ENCODE data around the gene ALDH16A1. TPM values are rescaled to one million over a fixed set of nuclear protein-coding genes. Genes with fewer than 3 reads are reported as not detected.
"Not testable (repeated sequence)": the region's sequence is repeated elsewhere in the genome, so short reads cannot be mapped to it uniquely, and the experiment has no call there.

The ALDH16A1 gene
- total RNA-seq, 8 experiments from 2014 or later, result 3.6 to 26.2 (median 10.8) TPM

DNA sequence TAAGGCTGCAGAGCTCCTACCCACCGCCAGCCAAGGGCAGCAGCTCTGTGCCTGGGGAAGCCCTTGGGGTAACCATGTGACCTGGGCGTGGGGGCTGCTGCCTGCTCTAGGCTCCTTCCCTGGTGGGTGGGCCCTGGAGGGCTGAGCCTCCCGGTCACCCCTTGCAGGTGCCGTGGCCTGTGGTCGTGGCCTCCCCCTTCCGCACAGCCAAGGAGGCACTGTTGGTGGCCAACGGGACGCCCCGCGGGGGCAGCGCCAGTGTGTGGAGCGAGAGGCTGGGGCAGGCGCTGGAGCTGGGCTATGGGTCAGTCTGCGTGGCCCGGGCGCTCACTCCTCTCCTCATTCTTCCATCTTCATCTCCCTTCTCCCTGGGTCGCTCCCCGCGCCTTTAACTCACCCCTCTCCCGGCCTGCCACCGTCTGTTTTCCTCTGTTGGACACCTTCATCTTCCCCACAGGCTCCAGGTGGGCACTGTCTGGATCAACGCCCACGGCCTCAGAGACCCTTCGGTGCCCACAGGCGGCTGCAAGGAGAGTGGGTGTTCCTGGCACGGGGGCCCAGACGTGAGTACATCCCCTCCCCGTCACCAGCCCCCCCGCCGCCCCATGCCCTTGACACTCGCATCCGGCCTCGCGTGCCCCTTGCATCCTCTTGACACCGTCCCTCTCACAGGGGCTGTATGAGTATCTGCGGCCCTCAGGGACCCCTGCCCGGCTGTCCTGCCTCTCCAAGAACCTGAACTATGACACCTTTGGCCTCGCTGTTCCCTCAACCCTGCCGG, 11.1 kb downstream of the ALDH16A1 start:
- WGBS, 10 experiments, result 60 to 93% methylated on average over 1 to 3 of the region's 39 CpGs; no CpG with 5 or more reads in 8 of the 10 experiments
- no peak overlapping the region for H3K27ac ChIP-seq
- no peak overlapping the region for H3K4me3 ChIP-seq
- peak in 4 of 8 experiments; percentile 6 to 22 (median 15) for ATAC-seq (replicated peaks in 6 of 8)
- no peaks in the 10 kb centered on the region for H3K4me1 ChIP-seq (replicated peaks in 1 of 2)
- in situ Hi-C loops (cut with MboI; ENCODE audit: low pct_unique_long_range_greater_than_20kb in 2 of 9, low sequenced_read_pairs in 9 of 9, unreplicated experiment in 9 of 9), result no loop called here

DNA sequence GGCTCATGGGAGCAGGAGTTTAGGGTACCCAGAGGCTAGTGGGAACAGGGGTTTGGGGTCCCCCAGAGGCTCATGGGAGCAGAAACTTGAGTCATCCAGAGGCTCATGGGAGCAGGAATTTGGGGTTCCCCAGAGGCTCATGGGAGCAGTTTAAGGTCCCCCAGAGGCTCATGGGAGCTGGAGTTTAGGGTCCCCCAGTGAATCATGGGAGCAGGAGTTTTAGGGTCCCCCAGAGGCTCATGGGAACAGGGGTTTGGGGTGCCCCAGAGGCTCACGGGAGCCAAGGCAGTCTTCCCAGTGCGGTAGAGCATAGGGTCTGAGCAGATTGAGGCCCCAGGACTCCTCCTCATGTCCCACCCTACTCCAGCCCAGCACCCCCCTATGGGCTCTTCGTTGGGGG, 12.3 kb downstream of the ALDH16A1 start:
- peak in 2 of 8 experiments; percentile 6 for ATAC-seq (replicated peaks in 6 of 8)
- H3K4me1 ChIP-seq (replicated peaks in 1 of 2), result no peaks in the 10 kb centered on the region
- H3K27ac ChIP-seq, result no peak overlapping the region
- WGBS, 10 experiments, result 82 to 100% (median 100%) methylated on average over 1 to 2 of the region's 3 CpGs; no CpG with 5 or more reads in 5 of the 10 experiments
- no peak overlapping the region for H3K4me3 ChIP-seq
- in situ Hi-C loops (cut with MboI; ENCODE audit: low pct_unique_long_range_greater_than_20kb in 2 of 9, low sequenced_read_pairs in 9 of 9, unreplicated experiment in 9 of 9), result no loop called here

DNA sequence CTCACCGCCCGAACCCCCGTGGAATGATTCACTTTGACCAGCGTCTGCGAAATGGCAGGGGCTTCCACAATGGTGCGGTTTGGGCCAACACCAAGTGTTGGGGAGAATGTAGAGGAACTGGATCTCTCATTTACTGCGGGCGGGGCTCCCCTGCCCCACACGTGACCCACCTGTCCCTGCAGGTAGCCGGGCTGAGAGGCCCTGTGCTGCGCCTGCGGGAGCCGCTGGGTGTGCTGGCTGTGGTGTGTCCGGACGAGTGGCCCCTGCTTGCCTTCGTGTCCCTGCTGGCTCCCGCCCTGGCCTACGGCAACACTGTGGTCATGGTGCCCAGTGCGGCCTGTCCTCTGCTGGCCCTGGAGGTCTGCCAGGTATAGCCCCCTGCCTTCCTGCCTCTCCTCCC, 15.2 kb downstream of the ALDH16A1 start:
- peak in 2 of 8 experiments; percentile 3 to 5 for ATAC-seq (replicated peaks in 6 of 8)
- no peak overlapping the region for H3K27ac ChIP-seq

DNA sequence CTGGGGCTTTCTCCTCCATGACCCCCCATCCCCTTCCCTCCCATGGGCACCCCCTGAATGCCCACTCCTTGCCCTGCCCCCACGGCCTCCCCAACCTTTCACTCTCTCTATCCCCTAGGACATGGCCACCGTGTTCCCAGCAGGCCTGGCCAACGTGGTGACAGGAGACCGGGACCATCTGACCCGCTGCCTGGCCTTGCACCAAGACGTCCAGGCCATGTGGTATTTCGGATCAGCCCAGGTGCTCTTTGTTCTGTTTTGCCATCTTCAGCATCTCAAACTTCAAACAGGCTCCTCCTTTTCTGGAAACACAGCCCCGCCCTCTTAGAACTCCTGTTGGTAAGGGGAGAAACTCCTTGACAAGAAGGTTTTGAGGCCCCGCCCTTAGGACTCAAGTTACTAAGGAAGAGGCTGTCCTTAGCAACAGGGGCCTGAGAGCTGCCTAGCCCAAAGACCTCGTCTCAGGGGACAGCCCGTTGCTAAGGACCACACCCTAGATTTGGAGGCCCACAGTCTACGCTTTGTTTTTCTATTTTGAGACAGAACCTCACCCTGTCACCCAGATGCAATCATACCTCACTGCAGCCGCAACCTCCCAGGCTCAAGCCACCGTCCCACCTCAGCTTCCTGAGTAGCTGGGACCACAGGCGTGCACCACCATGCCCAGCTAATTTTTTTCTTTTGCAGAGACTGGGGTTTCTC, 15.9 kb downstream of the ALDH16A1 start:
- Histone ChIP-seq H3K27ac (no peak overlapping the region), H3K4me3 (no peak overlapping the region), H3K4me1 (replicated peaks in 1 of 2) (no peaks in the 10 kb centered on the region)
- in situ Hi-C loops (cut with MboI; ENCODE audit: low pct_unique_long_range_greater_than_20kb in 2 of 9, low sequenced_read_pairs in 9 of 9, unreplicated experiment in 9 of 9), result no loop called here
- WGBS, 10 experiments, result 3 to 100% (median 75%) methylated on average over 2 to 7 of the region's 15 CpGs; no CpG with 5 or more reads in 3 of the 10 experiments
- ATAC-seq (replicated peaks in 6 of 8), result peak in 7 of 8 experiments; percentile 10 to 95 (median 28)

More for the DNA sequence above, 15.2 kb downstream of the ALDH16A1 start:
- in situ Hi-C loops (cut with MboI; ENCODE audit: low pct_unique_long_range_greater_than_20kb in 2 of 9, low sequenced_read_pairs in 9 of 9, unreplicated experiment in 9 of 9), result no loop called here
- 74 to 100% (median 84%) methylated on average over 1 to 3 of the region's 19 CpGs; no CpG with 5 or more reads in 6 of the 10 experiments for whole genome bisulfite sequencing, 10 experiments
- H3K4me3 ChIP-seq, result no peak overlapping the region
- no peaks in the 10 kb centered on the region for H3K4me1 ChIP-seq (replicated peaks in 1 of 2)

DNA sequence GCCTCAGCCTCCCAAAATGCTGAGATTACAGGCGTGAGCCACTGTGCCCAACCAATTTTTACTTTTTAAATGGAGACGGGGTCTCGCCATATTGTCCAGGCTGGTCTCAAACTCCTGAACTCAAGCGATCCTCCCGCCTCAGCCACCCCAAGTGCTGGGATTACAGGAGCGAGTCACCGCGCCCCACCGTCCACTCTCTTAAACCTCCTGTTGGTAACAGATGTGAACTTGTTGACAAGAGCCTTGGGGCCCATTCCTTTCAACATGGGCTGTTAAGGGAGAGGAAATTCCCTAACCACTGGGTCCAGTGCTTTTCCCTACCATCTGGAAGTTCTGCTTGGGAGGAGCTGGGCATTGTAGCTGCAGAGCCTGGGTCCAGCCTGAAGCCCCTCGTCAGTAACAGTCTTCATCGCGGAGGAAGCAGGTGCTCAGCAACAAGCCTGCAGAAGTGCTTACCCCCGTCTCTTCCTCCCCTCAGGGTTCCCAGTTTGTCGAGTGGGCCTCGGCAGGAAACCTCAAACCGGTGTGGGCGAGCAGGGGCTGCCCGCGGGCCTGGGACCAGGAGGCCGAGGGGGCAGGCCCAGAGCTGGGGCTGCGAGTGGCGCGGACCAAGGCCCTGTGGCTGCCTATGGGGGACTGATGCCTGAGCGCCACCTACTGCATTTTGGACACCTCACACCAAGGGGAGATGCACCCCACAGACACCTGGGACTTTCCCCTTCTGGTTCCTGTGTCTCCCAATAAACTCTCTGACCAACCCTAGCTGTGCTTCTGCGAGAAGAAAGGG, 17.0 kb downstream of the ALDH16A1 start:
- H3K27ac ChIP-seq, result no peak overlapping the region
- ATAC-seq (replicated peaks in 6 of 8), result no peak
- H3K4me1 ChIP-seq (replicated peaks in 1 of 2), result no peaks in the 10 kb centered on the region
- in situ Hi-C loops (cut with MboI; ENCODE audit: low pct_unique_long_range_greater_than_20kb in 2 of 9, low sequenced_read_pairs in 9 of 9, unreplicated experiment in 9 of 9), result no loop called here
- no peak overlapping the region for H3K4me3 ChIP-seq
- WGBS, 10 experiments, result 50 to 92% (median 81%) methylated on average over 1 to 11 of the region's 25 CpGs; no CpG with 5 or more reads in 3 of the 10 experiments

DNA sequence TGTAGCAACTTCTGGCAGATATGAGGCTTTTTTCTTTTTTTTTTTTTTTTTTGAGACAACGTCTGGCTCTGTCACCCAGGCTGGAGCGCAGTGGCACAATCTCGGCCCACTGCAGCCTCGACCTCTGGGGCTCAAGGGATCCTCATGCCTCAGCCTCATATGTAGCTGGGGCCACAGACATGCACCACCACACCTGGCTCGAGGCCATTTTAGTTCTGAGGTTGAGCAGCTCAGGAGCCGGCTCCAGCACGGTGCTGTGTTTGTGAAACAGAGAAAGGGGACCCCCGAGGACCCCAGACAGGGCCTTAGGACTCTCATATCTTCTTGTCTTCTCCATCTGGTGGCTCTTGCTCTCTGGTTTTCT, 17.6 kb downstream of the ALDH16A1 start:
- 69 to 100% (median 92%) methylated on average over 2 to 6 of the region's 8 CpGs; no CpG with 5 or more reads in 6 of the 10 experiments for WGBS, 10 experiments
- H3K27ac ChIP-seq, result no peak overlapping the region
- ATAC-seq (replicated peaks in 6 of 8), result no peak
- H3K4me1 ChIP-seq (replicated peaks in 1 of 2), result no peaks in the 10 kb centered on the region
- no peak overlapping the region for H3K4me3 ChIP-seq
- in situ Hi-C loops (cut with MboI; ENCODE audit: low pct_unique_long_range_greater_than_20kb in 2 of 9, low sequenced_read_pairs in 9 of 9, unreplicated experiment in 9 of 9), result no loop called here

DNA sequence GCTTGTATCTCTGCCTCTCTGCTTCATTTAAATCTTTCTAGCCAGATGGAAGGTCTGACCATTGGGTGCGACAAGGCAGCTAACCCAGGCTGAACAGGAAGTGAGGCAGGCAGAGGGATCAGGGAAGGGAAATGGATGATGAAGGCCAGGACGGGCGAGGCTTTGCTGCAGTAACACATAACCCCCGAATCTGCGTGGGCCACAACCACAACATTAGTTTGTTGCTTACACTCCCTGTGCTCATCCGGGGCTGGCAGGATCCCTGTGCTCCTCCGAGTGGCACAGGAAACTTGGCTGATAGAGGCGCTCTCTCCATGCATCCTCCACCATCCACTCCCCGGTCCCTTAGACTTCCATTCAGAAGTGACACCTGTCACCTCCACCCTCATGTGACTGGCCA, 19.9 kb downstream of the ALDH16A1 start:
- H3K27ac ChIP-seq, result no peak overlapping the region
- H3K4me1 ChIP-seq (replicated peaks in 1 of 2), result no peaks in the 10 kb centered on the region
- H3K4me3 ChIP-seq, result no peak overlapping the region
- in situ Hi-C loops (cut with MboI; ENCODE audit: low pct_unique_long_range_greater_than_20kb in 2 of 9, low sequenced_read_pairs in 9 of 9, unreplicated experiment in 9 of 9), result no loop called here
- 10 to 100% (median 64%) methylated on average over 1 to 7 of the region's 9 CpGs; no CpG with 5 or more reads in 2 of the 10 experiments for WGBS, 10 experiments
- ATAC-seq (replicated peaks in 6 of 8), result no peak

DNA sequence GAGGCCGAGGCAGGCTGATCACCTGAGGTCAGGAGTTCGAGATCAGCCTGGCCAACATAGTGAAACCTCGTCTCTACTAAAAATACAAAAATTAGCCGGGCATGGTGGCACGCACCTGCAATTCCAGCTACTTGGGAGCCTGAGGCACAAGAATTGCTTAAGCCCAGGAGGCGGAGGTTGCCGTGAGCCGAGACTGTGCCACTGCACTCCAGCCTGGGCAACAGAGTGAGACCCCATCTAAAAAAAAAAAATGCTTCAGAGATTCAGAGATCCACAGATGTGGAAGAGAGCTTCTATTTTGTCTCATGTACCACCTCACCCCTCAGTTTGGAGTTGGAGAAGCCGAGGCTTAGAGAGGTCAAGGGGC, 20.5 kb downstream of the ALDH16A1 start:
- in situ Hi-C loops (cut with MboI; ENCODE audit: low pct_unique_long_range_greater_than_20kb in 2 of 9, low sequenced_read_pairs in 9 of 9, unreplicated experiment in 9 of 9); ATAC-seq (replicated peaks in 6 of 8); H3K27ac ChIP-seq; H3K4me1 ChIP-seq (replicated peaks in 1 of 2); H3K4me3 ChIP-seq: not testable (repeated sequence)
- 36 to 100% (median 81%) methylated on average over 1 to 5 of the region's 9 CpGs; no CpG with 5 or more reads in 7 of the 10 experiments for WGBS, 10 experiments

DNA sequence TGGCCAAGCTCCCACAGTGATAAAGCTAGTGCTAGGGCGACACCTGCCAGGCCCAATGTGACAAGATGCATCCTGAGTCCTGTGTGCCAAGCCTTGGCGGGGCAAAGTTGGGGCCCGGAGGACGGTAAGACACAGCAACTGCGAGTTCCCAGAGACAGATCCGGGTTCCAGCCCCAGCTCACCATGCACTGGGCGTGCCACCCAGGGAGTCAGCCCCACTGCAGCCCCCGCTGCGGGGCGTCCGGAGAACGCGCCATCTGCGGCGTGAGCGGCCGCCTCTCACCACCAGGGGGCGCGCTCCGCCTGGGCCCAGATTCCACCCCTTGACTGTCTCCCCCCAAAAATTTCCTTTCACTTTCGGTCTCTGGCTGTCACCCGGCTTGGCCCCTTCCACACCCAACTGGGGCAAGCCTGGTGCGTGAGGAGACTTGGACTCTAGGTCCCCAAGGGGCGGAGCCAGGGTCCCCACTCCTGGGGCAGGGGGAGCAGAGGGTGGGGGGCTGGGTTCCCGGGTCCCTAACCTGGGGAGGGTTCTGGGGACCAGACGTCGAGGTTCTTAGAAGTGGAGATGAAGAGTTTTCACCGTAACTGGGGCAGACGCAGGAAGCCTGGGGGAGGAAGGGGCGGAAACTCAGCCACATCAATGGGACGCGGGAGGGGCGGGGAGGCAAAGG, 21.0 kb downstream of the ALDH16A1 start, which contains the start of gene FLT3LG:
FLT3LG (plus strand) TSS at position 348 of the 674 bp plus-strand sequence. CDS start 425 bp downstream, outside the sequence.
- peak; percentile 5 to 70 (median 23) for ATAC-seq (replicated peaks in 6 of 8)
- in situ Hi-C loops (cut with MboI; ENCODE audit: low pct_unique_long_range_greater_than_20kb in 2 of 9, low sequenced_read_pairs in 9 of 9, unreplicated experiment in 9 of 9), result no loop called here
- Histone ChIP-seq H3K27ac (no peak within 1 kb of the TSS), H3K4me1 (replicated peaks in 1 of 2) (no peaks in the 10 kb centered on the region), H3K4me3 (peak within 1 kb of the TSS in 1 of 5 donors; percentile 6)
- WGBS, 10 experiments, result 0 to 20% methylated on average over 2 to 7 of the region's 33 CpGs; no CpG with 5 or more reads in 8 of the 10 experiments

DNA sequence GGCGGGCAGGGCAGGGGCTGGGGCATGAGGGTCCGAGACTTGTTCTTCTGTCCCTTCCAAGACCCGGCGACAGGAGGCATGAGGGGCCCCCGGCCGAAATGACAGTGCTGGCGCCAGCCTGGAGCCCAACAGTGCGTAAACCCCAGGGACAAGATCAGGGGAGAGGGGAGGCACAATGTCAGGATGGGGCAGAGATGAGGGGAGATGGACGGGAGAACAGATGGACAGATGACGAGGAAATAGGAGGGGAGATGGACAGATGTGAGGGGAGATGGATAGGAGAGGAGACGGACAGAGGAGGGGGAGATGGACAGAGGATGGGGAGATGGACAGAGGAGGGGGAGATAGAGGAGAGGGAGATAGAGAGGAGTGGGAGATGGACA, 21.5 kb downstream of the ALDH16A1 start:
- in situ Hi-C loops (cut with MboI; ENCODE audit: low pct_unique_long_range_greater_than_20kb in 2 of 9, low sequenced_read_pairs in 9 of 9, unreplicated experiment in 9 of 9), result no loop called here
- WGBS, 10 experiments, result no CpG with 5 or more reads among the region's 11 CpGs
- no peaks in the 10 kb centered on the region for H3K4me1 ChIP-seq (replicated peaks in 1 of 2)
- no peak overlapping the region for H3K4me3 ChIP-seq
- peak in 1 of 8 experiments; percentile 3 for ATAC-seq (replicated peaks in 6 of 8)
- no peak overlapping the region for H3K27ac ChIP-seq

DNA sequence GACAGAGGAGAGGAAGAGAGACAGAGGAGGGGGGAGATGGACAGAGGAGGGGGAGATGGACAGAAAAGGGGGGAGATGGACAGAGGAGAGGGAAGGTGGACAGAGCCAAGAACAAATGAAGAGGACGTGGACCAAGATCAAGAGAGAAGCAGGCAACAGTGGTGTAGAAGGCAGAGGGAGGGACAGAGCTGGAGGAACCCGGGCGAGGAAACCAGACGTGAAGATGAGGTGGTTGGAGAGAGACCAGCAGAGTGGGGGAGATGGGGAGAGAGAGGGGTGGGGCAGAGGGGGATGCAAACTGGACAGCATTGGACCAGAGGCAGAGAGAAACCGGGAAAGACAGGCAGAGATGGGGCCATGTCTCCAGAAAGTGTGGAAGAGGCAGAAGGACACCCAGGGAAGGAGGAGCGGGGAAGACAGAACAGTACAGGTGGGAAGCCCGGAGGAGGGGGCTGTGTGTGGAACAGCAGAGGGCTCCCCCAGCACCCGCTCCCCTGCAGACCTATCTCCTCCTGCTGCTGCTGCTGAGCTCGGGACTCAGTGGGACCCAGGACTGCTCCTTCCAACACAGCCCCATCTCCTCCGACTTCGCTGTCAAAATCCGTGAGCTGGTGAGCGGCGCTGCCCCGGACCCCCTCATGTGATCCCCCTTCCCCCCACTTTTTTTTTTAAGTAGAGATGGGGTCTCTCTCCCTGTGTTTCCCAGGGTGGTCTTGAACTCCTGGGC, 22.3 kb downstream of the ALDH16A1 start:
- in situ Hi-C loops (cut with MboI; ENCODE audit: low pct_unique_long_range_greater_than_20kb in 2 of 9, low sequenced_read_pairs in 9 of 9, unreplicated experiment in 9 of 9), result no loop called here
- Histone ChIP-seq H3K27ac (no peak overlapping the region), H3K4me1 (replicated peaks in 1 of 2) (no peaks in the 10 kb centered on the region), H3K4me3 (no peak overlapping the region)
- ATAC-seq (replicated peaks in 6 of 8), result no peak
- 83% methylated on average over 1 of the region's 15 CpGs; no CpG with 5 or more reads in 9 of the 10 experiments for WGBS, 10 experiments

All from motor neuron (in vitro differentiated cells).